ENCODE measurements around the gene LRRC3. TPM values are rescaled to one million over a fixed set of nuclear protein-coding genes. Genes with fewer than 3 reads are reported as not detected.

Gene LRRC3
- total RNA-seq, 2 experiments from 2014 or later = 1.8 to 1.9 TPM

DNA sequence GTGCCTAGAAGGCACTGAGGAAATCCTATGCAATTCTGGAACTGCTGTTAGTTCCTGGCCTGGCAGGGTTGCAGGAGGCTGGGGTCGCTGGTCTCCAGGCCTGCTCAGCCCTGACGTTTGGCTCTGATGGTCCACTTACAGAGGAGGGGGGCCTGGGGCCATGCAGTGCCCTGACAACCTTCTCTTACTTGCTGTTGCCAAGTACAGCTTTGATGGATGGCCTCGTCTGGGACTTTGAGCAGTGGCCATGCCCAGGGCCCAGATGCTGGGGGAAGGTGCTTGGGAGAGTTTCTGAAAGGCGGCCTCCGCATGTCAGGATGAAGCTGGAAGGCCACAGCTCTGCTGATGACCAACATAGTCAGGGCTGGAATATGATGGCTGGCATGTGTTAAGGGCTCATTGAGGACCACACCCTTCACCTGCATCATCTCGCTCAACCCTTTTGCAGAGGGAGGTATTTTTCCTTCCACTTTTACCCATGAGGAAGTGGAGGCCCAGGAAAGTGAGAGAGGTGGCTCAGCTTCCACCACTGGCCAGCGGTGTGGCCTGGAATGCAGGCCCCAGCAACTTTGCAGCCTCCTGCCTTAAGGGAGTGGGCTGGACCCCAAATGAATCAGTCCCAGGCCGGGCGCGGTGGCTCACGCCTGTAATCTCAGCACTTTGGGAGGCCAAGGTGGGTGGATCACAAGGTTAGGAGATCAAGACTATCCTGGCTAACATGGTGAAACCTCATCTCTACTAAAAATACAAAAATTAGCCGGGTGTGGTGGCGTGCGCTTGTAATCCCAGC, 34.7 kb upstream of the LRRC3 start:
- Mint-ChIP-seq H3K9me3 (peaks cover 6% of the 10 kb centered on the region), H3K4me3 (no peak overlapping the region), H3K27ac (no peak overlapping the region), H3K36me3 (peaks cover 7% of the 10 kb centered on the region), H3K4me1 (no peaks in the 10 kb centered on the region), H3K27me3 (no peaks in the 10 kb centered on the region)
- no peak for DNase-seq

DNA sequence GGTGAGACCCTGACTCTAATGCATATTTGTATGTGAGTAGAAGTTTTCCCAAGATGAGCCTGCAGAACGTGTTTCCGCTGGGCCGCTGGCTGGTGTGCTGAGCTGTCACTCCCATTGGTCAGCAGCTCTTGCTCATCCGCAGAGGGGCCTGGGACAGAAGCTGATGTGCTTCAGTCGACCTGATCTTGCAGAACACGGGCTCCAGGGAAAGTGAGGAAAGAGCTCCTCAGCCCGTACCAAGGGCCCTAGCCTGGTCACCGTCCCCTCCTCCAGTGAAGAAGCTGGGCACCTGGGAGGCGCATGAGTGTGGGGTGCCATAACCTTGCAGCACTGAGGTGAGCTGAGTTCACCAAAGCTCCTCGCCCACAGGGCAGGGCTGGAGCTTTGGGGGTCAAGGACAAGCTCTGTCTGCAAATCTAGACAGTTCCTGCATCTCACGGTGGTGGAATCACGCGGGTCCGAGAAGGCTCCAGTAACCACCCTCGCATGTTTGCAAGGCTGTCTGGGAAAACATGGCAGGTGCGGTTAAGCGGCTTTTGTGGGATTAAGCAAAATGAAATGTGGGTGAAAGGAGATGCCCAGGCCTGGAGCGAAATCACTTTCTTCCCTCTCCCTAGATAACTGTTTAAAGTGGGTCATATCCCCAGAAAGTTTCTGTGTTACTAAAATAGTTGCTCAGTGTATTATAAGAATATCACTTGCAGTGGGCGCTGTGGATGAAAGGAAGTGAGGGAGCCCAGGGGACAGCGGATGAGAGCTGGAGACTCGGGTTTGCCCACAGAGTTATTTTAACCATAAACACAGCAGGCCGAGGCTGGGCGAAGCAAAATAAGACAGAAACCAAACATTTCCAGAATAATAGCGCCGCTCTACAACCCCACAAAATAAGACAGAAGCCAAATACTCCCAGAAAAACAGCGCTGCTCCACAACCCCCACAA, 33.1 kb upstream of the LRRC3 start:
- no peak for DNase-seq
- H3K27ac Mint-ChIP-seq = no peak overlapping the region
- peaks cover 7% of the 10 kb centered on the region for H3K36me3 Mint-ChIP-seq
- H3K4me3 Mint-ChIP-seq = no peak overlapping the region
- peaks cover 6% of the 10 kb centered on the region for H3K9me3 Mint-ChIP-seq
- H3K27me3 Mint-ChIP-seq = no peaks in the 10 kb centered on the region
- no peaks in the 10 kb centered on the region for H3K4me1 Mint-ChIP-seq

DNA sequence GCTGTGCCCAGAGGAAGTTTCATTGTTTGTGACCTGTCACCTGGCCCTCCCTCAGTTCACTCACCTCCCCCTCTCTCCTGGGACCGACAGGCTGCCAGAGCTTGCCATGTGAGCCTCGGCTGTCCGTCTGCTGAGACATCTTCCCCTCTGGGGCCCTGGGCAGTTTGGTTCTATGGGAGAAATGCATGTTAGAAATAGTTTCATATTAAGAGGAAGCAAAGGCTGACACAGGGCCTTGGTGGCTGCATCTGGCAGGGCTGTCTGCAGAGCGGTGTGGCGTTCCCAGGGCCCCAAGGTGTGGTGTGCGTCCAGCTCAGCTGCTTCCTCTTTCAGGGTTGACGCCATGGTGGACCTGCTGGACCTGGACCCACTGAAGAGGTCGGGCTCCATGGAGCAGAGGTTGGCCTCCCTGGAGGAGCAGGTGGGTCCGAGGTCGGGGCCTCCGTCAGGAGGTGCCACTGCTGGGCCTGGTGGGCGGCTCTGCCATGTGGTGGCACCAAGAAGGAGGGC, 31.9 kb upstream of the LRRC3 start:
- Mint-ChIP-seq H3K27me3 (no peaks in the 10 kb centered on the region), H3K4me3 (no peak overlapping the region), H3K4me1 (no peaks in the 10 kb centered on the region), H3K9me3 (peaks cover 6% of the 10 kb centered on the region), H3K27ac (no peak overlapping the region), H3K36me3 (peaks cover 7% of the 10 kb centered on the region)
- no peak for DNase-seq

DNA sequence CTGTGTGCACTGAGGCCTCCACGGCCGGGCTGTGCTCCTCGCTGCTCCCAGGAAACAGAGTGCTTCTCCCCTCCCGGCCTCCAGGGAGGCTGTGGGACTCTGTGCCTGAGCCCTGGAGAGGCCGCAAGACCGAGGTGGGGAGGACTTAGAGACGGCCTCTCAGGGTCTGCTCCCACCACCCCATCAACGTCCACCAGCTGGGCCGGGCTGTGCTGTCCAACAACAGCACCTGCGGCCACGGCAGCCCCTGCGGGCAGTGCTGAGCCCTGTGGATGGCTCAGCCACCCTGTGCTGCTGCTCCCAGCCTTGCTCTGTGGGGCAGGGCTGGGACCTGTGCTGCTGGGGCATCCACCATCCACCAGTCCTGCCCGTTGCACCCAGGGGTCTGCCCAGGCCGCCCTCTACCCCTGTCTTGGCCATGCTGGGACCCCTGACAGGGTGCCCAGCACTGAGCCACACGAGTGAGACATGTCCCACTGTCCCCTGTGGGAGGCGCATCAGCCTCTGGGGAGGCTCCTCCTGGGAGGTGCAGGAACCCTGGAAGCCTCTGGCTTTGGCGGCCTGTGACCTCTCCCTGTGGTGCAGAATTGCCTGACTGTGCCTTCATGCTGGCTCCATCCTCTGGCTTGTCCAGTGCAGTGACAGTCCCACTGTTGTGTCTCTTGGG, 31.2 kb upstream of the LRRC3 start:
- Mint-ChIP-seq H3K9me3 (peaks cover 9% of the 10 kb centered on the region), H3K27ac (no peak overlapping the region), H3K4me1 (no peaks in the 10 kb centered on the region), H3K4me3 (no peak overlapping the region), H3K36me3 (peaks cover 7% of the 10 kb centered on the region), H3K27me3 (no peaks in the 10 kb centered on the region)
- no peak for DNase-seq

DNA sequence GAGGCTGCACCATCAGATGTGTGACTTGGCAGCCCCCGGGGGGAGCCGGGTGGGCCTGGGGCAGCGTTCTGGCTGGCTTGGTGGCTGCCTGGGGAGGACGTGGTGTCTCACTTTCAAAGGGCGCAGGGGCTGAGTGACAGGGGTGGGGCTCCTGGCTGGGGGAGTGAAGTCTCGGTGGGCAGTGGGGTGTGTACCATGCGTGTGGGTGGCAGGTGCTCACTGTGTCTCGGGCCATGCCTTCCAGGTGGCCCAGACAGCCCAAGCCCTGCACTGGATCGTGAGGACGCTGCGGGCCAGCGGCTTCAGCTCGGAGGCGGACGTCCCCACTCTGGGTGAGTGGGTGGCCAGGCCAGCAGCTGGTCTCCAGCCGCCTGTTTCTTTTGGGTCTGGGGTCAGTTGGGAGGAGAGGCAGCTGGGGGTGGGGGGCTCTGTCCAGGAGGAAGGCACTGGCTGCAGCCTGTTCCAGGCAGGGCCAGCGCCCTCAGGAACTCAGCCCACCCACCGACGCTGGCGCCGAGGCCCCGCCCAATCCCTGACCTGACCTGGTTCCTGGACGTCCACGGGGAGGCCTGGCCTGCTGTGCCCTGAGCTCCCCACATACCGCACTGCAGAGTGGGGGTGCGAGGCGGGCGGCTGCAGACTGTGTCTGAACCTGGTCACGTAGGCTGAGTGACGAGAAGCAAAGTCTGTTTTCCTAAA, 30.6 kb upstream of the LRRC3 start:
- no peak overlapping the region for H3K27ac Mint-ChIP-seq
- no peaks in the 10 kb centered on the region for H3K4me1 Mint-ChIP-seq
- DNase-seq = no peak
- peaks cover 1% of the 10 kb centered on the region for H3K36me3 Mint-ChIP-seq
- H3K4me3 Mint-ChIP-seq = no peak overlapping the region
- peaks cover 5% of the 10 kb centered on the region for H3K9me3 Mint-ChIP-seq
- H3K27me3 Mint-ChIP-seq = no peaks in the 10 kb centered on the region

DNA sequence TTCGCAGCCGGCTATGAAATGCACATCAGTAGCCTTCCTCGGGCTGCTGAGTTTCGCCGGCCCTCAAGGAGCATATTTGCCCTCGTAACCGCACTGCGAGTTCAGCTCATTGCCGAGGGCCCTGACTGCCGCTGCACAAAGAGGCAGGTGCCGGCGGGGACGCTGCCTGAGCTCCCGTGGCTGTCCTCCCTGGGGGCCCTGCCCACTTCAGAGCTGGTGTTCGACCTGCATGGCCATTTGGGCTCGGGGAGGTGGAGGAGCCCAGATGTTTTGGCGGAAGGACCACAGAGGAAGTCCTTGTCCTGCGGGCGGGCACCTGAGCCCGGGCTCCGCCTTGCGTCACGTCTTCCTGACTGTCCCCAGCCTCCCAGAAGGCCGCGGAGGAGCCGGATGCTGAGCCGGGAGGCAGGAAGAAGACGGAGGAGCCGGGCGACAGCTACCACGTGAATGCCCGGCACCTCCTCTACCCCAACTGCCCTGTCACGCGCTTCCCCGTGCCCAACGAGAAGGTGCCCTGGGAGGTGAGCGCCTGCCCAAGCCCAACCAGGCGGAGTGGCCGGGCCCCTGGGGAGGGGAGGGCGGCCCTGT, 29.9 kb upstream of the LRRC3 start:
- Mint-ChIP-seq H3K36me3 (peaks cover 1% of the 10 kb centered on the region), H3K27ac (no peak overlapping the region), H3K9me3 (peaks cover 7% of the 10 kb centered on the region), H3K27me3 (no peaks in the 10 kb centered on the region), H3K4me1 (no peaks in the 10 kb centered on the region), H3K4me3 (peak overlapping the region; percentile 7)
- no peak for DNase-seq

DNA sequence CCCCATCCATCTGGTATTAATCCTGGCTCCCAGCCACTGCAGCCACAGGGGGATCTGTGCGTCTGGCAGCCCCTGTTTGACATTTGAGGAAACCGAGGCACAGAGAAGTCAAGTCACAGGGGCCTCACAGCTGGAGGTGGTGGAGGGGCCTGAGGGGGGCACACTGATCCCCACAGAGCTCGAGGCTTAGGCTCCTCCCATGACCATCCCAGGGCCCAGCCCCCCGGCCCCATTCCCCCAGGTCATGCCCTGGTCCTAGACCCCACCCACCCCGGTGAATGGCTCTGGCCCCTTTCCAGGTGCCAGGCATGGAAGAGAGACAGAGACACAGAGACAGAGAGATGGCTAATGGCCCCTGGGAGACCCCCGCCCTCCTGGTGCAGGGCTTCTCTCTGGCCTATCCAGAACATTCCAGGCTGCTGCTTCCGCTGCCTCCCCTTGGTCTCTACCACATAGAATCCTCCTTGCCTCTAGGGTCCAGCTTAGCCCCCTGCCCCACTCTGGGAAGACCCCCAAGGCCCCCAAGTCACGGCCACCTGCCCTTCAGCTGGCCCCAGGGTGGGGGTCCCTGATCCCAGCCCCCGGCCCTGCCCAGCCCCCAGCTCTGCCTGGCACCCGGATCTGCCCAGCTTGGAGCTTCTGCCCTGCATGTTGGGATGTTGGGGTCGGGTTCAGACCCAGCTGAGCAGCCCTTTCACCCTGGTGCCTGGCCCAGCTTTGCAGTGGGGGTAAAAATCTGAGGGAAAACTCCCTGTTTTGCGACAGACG, 29.2 kb upstream of the LRRC3 start:
- H3K4me3 Mint-ChIP-seq = no peak overlapping the region
- H3K9me3 Mint-ChIP-seq = peaks cover 8% of the 10 kb centered on the region
- no peaks in the 10 kb centered on the region for H3K27me3 Mint-ChIP-seq
- no peaks in the 10 kb centered on the region for H3K4me1 Mint-ChIP-seq
- DNase-seq = no peak
- no peak overlapping the region for H3K27ac Mint-ChIP-seq
- peaks cover 3% of the 10 kb centered on the region for H3K36me3 Mint-ChIP-seq

DNA sequence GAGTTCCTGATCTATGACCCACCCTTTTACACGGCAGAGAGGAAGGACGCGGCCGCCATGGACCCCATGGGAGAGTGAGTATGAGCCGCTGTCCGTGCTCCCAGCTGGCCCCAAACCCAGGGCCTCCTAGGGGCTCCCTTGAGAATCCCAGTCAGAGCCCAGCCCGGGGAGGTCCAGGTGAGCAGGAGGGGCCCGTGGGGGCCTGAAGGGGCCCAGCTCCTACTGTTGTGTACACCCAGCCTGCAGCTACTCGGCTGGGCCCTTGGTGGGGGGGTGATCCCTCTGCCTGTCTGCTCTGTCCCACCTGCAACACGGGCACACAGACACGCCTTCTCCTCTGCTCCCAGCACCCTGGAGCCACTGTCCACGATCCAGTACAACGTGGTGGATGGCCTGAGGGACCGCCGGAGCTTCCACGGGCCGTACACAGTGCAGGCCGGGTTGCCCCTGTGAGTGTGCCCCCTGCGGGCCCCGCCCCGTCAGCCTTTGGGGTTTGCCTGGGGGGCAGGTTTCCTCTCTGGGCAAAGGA, 28.6 kb upstream of the LRRC3 start:
- Mint-ChIP-seq H3K36me3 (peaks cover 3% of the 10 kb centered on the region), H3K9me3 (peaks cover 8% of the 10 kb centered on the region), H3K4me1 (no peaks in the 10 kb centered on the region), H3K4me3 (no peak overlapping the region), H3K27ac (no peak overlapping the region), H3K27me3 (no peaks in the 10 kb centered on the region)
- no peak for DNase-seq

DNA sequence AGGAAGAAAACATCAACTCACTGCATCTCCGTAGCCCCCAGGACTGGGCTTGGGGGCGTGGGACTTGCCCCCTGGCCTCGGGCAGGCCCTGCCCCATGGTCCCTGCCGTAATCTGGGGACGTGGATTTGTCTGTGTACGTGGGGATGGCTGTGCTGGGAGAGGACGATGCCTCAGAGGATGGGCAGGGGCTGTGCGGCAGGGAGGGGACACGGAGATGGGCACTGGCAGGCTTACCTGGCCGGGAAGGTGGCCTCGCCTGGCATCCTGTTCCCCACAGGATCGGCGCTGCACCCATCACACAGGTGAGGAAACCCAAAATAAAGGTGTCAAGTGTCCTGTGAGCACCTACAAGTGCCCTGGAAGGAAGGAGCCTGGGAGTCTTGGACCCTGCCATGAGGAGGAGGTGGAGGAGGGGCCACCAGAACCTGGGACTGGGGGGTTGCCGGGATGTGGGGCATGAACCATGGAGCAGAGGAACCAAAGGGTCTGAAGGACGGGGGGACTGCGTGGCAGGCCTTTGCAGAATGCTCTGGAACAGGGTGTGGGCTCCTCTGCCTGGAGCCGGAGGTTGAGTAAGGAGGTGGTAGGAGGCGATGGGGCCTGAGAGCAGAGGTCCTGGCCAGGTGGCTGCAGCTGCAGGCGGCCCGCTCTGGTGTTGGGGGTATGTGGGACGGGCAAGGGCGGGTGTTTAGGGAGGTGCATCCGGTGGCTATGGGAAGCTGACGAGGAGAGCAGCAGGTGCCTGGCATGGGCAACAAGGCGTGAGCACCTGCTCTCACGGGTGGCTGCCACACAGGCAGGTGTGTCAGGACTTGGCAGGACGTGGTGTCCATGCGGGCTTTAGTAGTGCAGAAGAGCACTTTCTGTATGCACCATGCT, 27.8 kb upstream of the LRRC3 start:
- peaks cover 8% of the 10 kb centered on the region for H3K9me3 Mint-ChIP-seq
- H3K4me3 Mint-ChIP-seq = no peak overlapping the region
- no peaks in the 10 kb centered on the region for H3K27me3 Mint-ChIP-seq
- no peak for DNase-seq
- no peak overlapping the region for H3K27ac Mint-ChIP-seq
- peaks cover 3% of the 10 kb centered on the region for H3K36me3 Mint-ChIP-seq
- H3K4me1 Mint-ChIP-seq = no peaks in the 10 kb centered on the region

DNA sequence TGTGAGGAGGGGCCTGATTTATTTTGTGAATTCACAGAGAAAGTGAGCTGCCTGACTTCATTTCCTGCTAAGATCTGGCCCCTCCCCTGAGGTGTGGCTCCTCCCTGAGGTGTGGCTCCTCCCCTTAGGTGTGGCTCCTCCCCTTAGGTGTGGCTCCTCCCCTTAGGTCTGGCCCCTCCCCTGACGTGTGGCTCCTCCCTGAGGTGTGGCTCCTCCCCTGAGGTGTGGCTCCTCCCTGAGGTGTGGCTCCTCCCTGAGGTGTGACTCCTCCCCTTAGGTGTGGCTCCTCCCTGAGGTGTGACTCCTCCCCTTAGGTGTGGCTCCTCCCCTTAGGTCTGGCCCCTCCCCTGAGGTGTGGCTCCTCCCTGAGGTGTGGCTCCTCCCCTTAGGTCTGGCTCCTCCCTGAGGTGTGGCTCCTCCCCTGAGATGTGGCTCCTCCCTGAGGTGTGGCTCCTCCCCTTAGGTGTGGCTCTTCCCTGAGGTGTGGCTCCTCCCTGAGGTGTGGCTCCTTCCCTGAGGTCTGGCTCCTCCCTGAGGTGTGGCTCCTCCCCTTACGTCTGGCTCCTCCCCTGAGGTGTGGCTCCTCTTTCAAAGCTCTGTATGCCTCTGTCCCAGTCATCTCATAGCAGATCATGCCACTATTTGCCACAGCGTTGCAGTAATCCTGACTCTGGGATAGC, 26.9 kb upstream of the LRRC3 start:
- Mint-ChIP-seq H3K36me3 (peaks cover 3% of the 10 kb centered on the region), H3K27ac (no peak overlapping the region), H3K4me1 (no peaks in the 10 kb centered on the region), H3K9me3 (peaks cover 8% of the 10 kb centered on the region), H3K27me3 (no peaks in the 10 kb centered on the region), H3K4me3 (no peak overlapping the region)
- DNase-seq = peak; percentile 54

DNA sequence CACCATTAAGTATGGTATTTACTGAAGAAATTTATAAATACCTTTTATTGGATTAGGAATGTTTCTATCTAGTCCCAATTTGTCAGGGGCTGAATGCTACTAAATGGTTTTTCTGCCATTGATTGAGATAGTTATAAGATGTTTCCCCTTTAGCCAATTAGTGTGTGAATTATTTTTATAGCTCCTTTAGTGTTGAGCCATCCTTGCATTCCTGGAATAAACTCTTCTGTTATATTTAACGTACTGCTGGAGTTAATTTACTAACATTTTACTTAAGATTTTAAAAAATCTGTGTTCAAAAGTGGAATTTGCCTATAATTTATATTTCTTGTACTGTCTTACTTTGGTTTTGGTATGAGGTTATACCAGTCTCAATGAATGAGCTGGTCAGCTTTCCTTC, 25.4 kb upstream of the LRRC3 start:
- Mint-ChIP-seq H3K4me1 (no peaks in the 10 kb centered on the region), H3K27me3 (no peaks in the 10 kb centered on the region), H3K27ac (no peak overlapping the region), H3K9me3 (peaks cover 8% of the 10 kb centered on the region), H3K36me3 (peaks cover 3% of the 10 kb centered on the region), H3K4me3 (no peak overlapping the region)
- no peak for DNase-seq

DNA sequence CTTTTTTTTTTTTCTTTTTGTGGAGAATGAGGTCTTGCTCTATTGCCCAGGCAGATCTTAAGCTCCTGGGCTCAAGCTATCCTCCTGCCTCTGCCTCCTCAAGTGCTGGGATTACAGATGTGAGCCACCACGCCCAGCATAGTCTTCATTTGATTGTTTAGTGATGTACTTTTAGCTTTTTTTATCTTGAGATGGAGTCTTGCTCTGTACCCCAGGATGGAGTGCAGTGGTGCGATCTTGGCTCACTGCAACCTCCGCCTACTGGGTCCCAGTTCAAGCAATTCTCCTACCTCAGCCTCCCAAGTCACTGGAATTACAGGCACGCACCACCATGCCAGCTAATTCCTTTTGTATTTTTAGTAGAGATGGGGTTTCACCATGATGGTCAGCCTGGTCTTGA, 24.0 kb upstream of the LRRC3 start:
- no peak for DNase-seq
- H3K4me1 Mint-ChIP-seq = no peaks in the 10 kb centered on the region
- peaks cover 8% of the 10 kb centered on the region for H3K9me3 Mint-ChIP-seq
- H3K27ac Mint-ChIP-seq = no peak overlapping the region
- peaks cover 3% of the 10 kb centered on the region for H3K36me3 Mint-ChIP-seq
- no peaks in the 10 kb centered on the region for H3K27me3 Mint-ChIP-seq
- H3K4me3 Mint-ChIP-seq = no peak overlapping the region

All from activated naive CD8-positive, alpha-beta T cell treated with anti-CD3 and anti-CD28 coated beads for 36 hours (primary cell).